CD8-positive, alpha-beta memory T cell (primary cell): ENCODE results near the gene SF1. TPM values are rescaled to one million over a fixed set of nuclear protein-coding genes. Genes with fewer than 3 reads are reported as not detected.

Source experiments
- CTCF ChIA-PET: fragments of 350-600 bp; sonication (Branson Sonifier 250); formaldehyde crosslinking; loops from one replicate; lab custom pipeline; 2021; ENCODE audit warnings: antibody characterized with exemption; lab: Charles Lee
- POLR2A ChIA-PET: fragments of 350-600 bp; sonication (Branson Sonifier 250); formaldehyde crosslinking; loops from one replicate; lab custom pipeline; 2021; ENCODE audit warnings: antibody characterized with exemption; lab: Charles Lee
- DNase-seq, 5 donors: peaks; one replicate each; pipeline versions ENCODE4 v3.0.0 to v3.0.0-alpha.2; 2020 to 2022; ENCODE audit warnings: mixed read lengths in 1 of 5
- H3K27ac ChIP-seq: one replicate; pipeline ENCODE4 v1.7.0; 2013; ENCODE audit warnings: low read depth, mild to moderate bottlenecking, low read length, moderate library complexity
- H3K27me3 ChIP-seq: 2 replicates; pipeline ENCODE4 v1.7.0; 2013; ENCODE audit warnings: low read length, mild to moderate bottlenecking; ENCODE audit not compliant: insufficient read depth, poor library complexity, severe bottlenecking
- H3K36me3 ChIP-seq: 2 replicates; pipeline ENCODE4 v1.7.0; 2013; ENCODE audit warnings: mild to moderate bottlenecking, low read length, moderate library complexity; ENCODE audit not compliant: insufficient read depth
- H3K4me1 ChIP-seq: 2 replicates; pipeline ENCODE4 v1.7.0; 2013; ENCODE audit warnings: mild to moderate bottlenecking, low read length, moderate library complexity; ENCODE audit not compliant: insufficient read depth
- H3K4me3 ChIP-seq: 2 replicates; pipeline ENCODE4 v1.7.0; 2013; ENCODE audit warnings: mild to moderate bottlenecking, low read length
- H3K9me3 ChIP-seq: 2 replicates; pipeline ENCODE4 v1.7.0; 2013; ENCODE audit warnings: mild to moderate bottlenecking, low read length
- H3K27ac Mint-ChIP-seq, 8 donors: one replicate each; pipeline ENCODE4 v1.8.0; 2020 to 2021; ENCODE audit warnings: mixed read lengths in 8 of 8, mild to moderate bottlenecking in 6 of 8, inconsistent platforms in 3 of 8, moderate library complexity in 3 of 8
- H3K27me3 Mint-ChIP-seq, 2 donors: one replicate each; pipeline ENCODE4 v1.8.0; 2020 to 2021; ENCODE audit warnings: mixed read lengths in 2 of 2, mild to moderate bottlenecking in 1 of 2, moderate library complexity in 1 of 2
- H3K36me3 Mint-ChIP-seq, 3 donors: one replicate each; pipeline ENCODE4 v1.8.0; 2020 to 2021; ENCODE audit warnings: mixed read lengths in 3 of 3, inconsistent platforms in 1 of 3, mild to moderate bottlenecking in 1 of 3
- H3K4me1 Mint-ChIP-seq, 3 donors: one replicate each; pipeline ENCODE4 v1.8.0; 2020 to 2021; ENCODE audit warnings: mixed read lengths in 3 of 3, inconsistent platforms in 1 of 3, mild to moderate bottlenecking in 1 of 3
- H3K4me3 Mint-ChIP-seq, 7 donors: one replicate each; pipeline ENCODE4 v1.8.0; 2020 to 2021; ENCODE audit warnings: mixed read lengths in 7 of 7, mild to moderate bottlenecking in 6 of 7, moderate library complexity in 4 of 7, inconsistent platforms in 2 of 7
- H3K9me3 Mint-ChIP-seq, 5 donors: one replicate each; pipeline ENCODE4 v1.8.0; 2020 to 2022; ENCODE audit warnings: mixed read lengths in 5 of 5, mild to moderate bottlenecking in 3 of 5, moderate library complexity in 2 of 5, inconsistent platforms in 1 of 5
- polyA plus RNA-seq: library from polyadenylated mRNA; unstranded; fragments of 300-500 nt; fragmentation: Illumina TruSeq; gene quantifications from one replicate; pipeline ENCODE4 v1.2.3, GENCODE V29; 2021
- total RNA-seq, 2 experiments: library from RNA; stranded (reverse); gene quantifications; one replicate each; pipeline ENCODE4 v1.2.3, GENCODE V29; 2021

Gene SF1
- total and polyA plus RNA-seq, 3 experiments from 2014 or later, result 176 to 423 (median 403) TPM

GRCh38 chr11:64734811-64735724 is 43.3 kb downstream of the SF1 start:
- Histone ChIP-seq H3K9me3 (no peaks in the 10 kb centered on the region), H3K27me3 (no peaks in the 10 kb centered on the region), H3K4me3 (no peak overlapping the region), H3K4me1 (no peaks in the 10 kb centered on the region), H3K36me3 (peaks cover 47% of the 10 kb centered on the region), H3K27ac (no peak overlapping the region)
- H3K27me3 Mint-ChIP-seq, result peaks cover 0 to 1% of the 10 kb centered on the region in 2 donors
- CTCF ChIA-PET, result interaction anchor here (1.4 to 2.2 kb wide), 2 partner anchors 17 to 46 kb away, joined by 3 to 6 read pairs; no protein-coding TSS in a partner anchor
- H3K4me3 Mint-ChIP-seq, result peak overlapping the region in 1 of 7 donors; percentile 30
- H3K36me3 Mint-ChIP-seq, result peaks cover 4 to 85% (median 22%) of the 10 kb centered on the region in 3 donors
- H3K4me1 Mint-ChIP-seq, result peaks cover 21 to 43% (median 23%) of the 10 kb centered on the region in 3 donors
- peak overlapping the region in 4 of 8 donors; percentile 29 to 52 (median 44) for H3K27ac Mint-ChIP-seq
- DNase-seq, result no peak
- H3K9me3 Mint-ChIP-seq, result no peaks in the 10 kb centered on the region
- POLR2A ChIA-PET, result interaction anchor here (1.7 kb wide), 1 partner anchor 7 kb away, joined by 5 read pairs; no protein-coding TSS in a partner anchor

GRCh38 chr11:64731601-64732000 is 46.7 kb downstream of the SF1 start:
- H3K9me3 Mint-ChIP-seq, result peaks cover 0 to 2% (median 0%) of the 10 kb centered on the region in 5 donors

DNA sequence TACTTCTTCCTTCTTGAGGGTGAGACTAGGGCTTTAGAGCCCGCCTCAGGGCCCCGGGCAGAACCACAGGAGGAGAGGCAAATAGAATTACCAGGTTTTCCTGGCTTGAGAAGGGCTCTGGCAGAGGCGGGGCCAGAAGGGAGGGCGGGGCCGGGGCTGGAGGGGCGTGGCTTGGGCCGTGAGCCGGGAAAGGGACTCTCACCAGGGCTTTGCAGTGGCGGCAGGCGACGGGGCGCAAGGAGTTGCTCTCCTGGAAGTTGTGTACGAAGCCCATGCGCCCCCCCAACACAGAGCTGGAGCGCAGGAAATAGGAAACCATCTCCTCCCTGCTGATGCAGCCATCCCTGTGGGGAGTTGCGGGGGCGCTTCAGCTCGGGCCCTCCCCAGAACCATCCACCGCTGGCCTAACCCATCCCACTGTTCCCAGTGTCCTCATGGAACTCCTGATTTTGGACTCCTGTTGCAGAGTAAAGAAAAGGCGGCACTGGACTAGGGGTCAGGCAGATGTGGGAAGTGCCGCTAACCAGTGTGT is 48.4 kb downstream of the SF1 start:
- Mint-ChIP-seq H3K36me3 (peaks cover 4 to 72% (median 24%) of the 10 kb centered on the region in 3 donors), H3K27me3 (no peaks in the 10 kb centered on the region), H3K4me3 (no peak overlapping the region), H3K4me1 (peaks cover 14 to 23% (median 20%) of the 10 kb centered on the region in 3 donors), H3K9me3 (peaks cover 0 to 2% (median 0%) of the 10 kb centered on the region in 5 donors), H3K27ac (peak overlapping the region in 3 of 8 donors; percentile 12 to 78 (median 70))
- Histone ChIP-seq H3K27ac (no peak overlapping the region), H3K27me3 (no peaks in the 10 kb centered on the region), H3K4me1 (no peaks in the 10 kb centered on the region), H3K36me3 (peaks cover 29% of the 10 kb centered on the region), H3K4me3 (no peak overlapping the region), H3K9me3 (no peaks in the 10 kb centered on the region)
- DNase-seq, result no peak
- ChIA-PET POLR2A (no interaction called here), CTCF (interaction anchor here (0.9 kb wide), 2 partner anchors 12 to 13 kb away, joined by 3 read pairs; no protein-coding TSS in a partner anchor)

More at GRCh38 chr11:64731601-64732000, 46.7 kb downstream of the SF1 start:
- Mint-ChIP-seq H3K4me1 (peaks cover 15 to 24% (median 20%) of the 10 kb centered on the region in 3 donors), H3K4me3 (no peak overlapping the region), H3K27me3 (peaks cover 0 to 1% of the 10 kb centered on the region in 2 donors), H3K27ac (peak overlapping the region in 1 of 8 donors; percentile 18), H3K36me3 (peaks cover 4 to 85% (median 26%) of the 10 kb centered on the region in 3 donors)
- H3K27ac ChIP-seq, result no peak overlapping the region
- ChIA-PET POLR2A (no interaction called here), CTCF (no interaction called here)
- peaks cover 45% of the 10 kb centered on the region for H3K36me3 ChIP-seq
- DNase-seq, result no peak
- no peak overlapping the region for H3K4me3 ChIP-seq
- H3K27me3 ChIP-seq, result no peaks in the 10 kb centered on the region
- no peaks in the 10 kb centered on the region for H3K9me3 ChIP-seq
- no peaks in the 10 kb centered on the region for H3K4me1 ChIP-seq

DNA sequence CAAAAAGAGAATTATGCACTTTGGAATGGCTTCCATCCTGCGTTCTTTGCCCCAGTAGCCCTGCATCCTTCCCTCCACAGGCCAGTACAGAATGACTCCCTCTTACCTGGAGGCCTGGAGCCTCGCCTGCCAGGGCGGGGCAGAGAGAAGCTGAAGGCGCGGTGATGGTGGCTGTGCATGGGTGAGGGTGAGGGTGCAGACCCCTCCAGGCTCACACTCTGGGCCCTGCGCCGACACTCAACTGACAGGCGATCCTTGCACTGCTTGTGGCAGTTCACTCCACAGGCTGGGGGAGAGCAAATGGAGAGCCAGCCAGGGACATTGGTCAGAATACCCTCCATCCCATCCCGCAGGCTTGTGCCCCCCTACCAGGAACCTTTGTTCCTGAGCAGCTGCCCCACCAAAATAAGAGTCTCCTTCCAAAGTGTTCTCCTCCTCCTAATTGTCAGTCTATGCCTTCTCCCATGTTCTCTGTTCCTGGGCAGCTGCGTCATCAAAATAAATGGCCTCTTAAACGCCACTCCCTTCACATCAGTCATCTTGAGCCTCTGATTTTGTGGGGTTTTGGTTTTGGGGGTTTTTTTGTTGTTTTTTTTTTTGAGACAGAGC is 49.5 kb downstream of the SF1 start:
- H3K9me3 ChIP-seq, result no peaks in the 10 kb centered on the region
- H3K27ac ChIP-seq, result no peak overlapping the region
- Mint-ChIP-seq H3K9me3 (peaks cover 0 to 2% (median 0%) of the 10 kb centered on the region in 5 donors), H3K4me1 (peaks cover 13 to 27% (median 26%) of the 10 kb centered on the region in 3 donors), H3K36me3 (peaks cover 4 to 63% (median 20%) of the 10 kb centered on the region in 3 donors), H3K27me3 (no peaks in the 10 kb centered on the region), H3K4me3 (no peak overlapping the region), H3K27ac (no peak overlapping the region)
- H3K36me3 ChIP-seq, result peaks cover 22% of the 10 kb centered on the region
- H3K27me3 ChIP-seq, result no peaks in the 10 kb centered on the region
- DNase-seq, result no peak
- peaks cover 2% of the 10 kb centered on the region for H3K4me1 ChIP-seq
- CTCF ChIA-PET, result interaction anchor here (0.9 kb wide), 1 partner anchor 14 kb away, joined by 3 read pairs; no protein-coding TSS in a partner anchor
- no peak overlapping the region for H3K4me3 ChIP-seq
- POLR2A ChIA-PET, result interaction anchor here (0.6 kb wide), 2 partner anchors 10 to 21 kb away, joined by 4 to 5 read pairs; no protein-coding TSS in a partner anchor

DNA sequence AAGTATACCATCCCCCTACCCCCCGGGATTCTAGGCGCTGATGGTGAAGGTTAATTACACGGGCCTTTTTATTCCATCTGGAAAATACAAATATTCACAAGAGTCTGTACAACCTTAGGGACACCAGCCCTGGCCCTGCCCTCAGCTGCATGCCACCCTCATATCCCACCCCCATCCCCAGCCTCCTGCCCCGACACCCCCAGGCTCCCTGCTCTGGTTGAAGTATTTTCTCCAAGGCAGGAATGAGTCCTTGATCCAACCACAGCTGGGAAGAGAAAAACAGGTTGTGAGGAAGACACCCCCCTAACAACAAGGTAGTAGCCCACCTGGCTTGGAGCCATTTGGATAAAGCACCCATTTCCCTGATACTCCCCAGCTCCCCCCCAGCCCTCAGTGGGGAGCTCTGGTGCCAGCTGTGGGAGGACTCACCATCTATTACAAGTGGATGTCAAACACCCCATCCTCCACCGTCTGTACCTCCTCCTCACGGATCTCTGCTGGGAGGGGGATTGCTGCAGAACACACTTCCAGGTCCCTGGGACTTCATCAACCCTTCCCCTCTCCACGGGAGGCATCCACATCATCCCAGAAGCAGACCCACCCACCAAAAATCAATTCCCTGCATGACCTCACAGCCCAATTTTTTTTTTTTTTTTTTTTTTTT is 51.3 kb downstream of the SF1 start:
- Histone ChIP-seq H3K36me3 (peaks cover 21% of the 10 kb centered on the region), H3K9me3 (no peaks in the 10 kb centered on the region), H3K27ac (no peak overlapping the region), H3K4me3 (no peak overlapping the region), H3K27me3 (peaks cover 5% of the 10 kb centered on the region), H3K4me1 (peaks cover 6% of the 10 kb centered on the region)
- H3K27ac Mint-ChIP-seq, result peak overlapping the region in 3 of 8 donors; percentile 63 to 70 (median 66)
- H3K9me3 Mint-ChIP-seq, result peaks cover 0 to 2% (median 0%) of the 10 kb centered on the region in 5 donors
- peaks cover 3 to 6% of the 10 kb centered on the region in 2 donors for H3K27me3 Mint-ChIP-seq
- no peak for DNase-seq
- ChIA-PET POLR2A (interaction anchor here (0.8 to 1.0 kb wide), 2 partner anchors 13 to 341 kb away, joined by 3 to 6 read pairs; no protein-coding TSS in a partner anchor), CTCF (no interaction called here)
- H3K36me3 Mint-ChIP-seq, result peaks cover 4 to 49% (median 16%) of the 10 kb centered on the region in 3 donors
- H3K4me1 Mint-ChIP-seq, result peaks cover 11 to 24% (median 20%) of the 10 kb centered on the region in 3 donors
- H3K4me3 Mint-ChIP-seq, result no peak overlapping the region

DNA sequence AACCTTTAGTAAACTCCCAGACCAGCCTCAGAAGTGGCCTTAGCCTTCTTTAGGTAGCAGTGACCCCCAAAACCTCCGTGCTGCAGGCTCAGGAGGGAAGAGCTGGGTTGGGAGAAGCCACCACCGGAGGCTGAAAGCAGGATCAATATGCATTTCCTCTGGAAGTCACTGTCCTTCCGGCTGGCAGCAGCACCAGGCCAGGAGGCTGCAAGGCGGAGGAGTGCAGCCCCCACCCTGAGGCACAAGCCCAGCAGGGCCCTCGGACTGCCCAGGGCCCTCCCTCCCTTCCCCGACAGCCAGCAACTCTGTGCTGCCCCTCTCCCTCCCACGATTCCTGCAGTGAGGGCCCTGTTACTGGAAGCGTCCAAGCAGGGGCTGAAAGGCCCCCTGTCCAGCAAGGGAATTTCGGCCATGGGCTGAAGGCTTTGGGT is 52.1 kb downstream of the SF1 start:
- no peak overlapping the region for H3K4me3 Mint-ChIP-seq
- no peaks in the 10 kb centered on the region for H3K9me3 ChIP-seq
- peaks cover 4 to 41% (median 9%) of the 10 kb centered on the region in 3 donors for H3K36me3 Mint-ChIP-seq
- H3K27ac ChIP-seq, result no peak overlapping the region
- H3K27me3 ChIP-seq, result peaks cover 6% of the 10 kb centered on the region
- no peak for DNase-seq
- H3K36me3 ChIP-seq, result peaks cover 14% of the 10 kb centered on the region
- peak overlapping the region in 1 of 8 donors; percentile 66 for H3K27ac Mint-ChIP-seq
- H3K9me3 Mint-ChIP-seq, result peaks cover 0 to 2% (median 0%) of the 10 kb centered on the region in 5 donors
- no peak overlapping the region for H3K4me3 ChIP-seq
- H3K4me1 ChIP-seq, result peaks cover 6% of the 10 kb centered on the region
- CTCF ChIA-PET, result interaction anchor here (0.6 to 1.2 kb wide), 2 partner anchors 26 to 38 kb away, joined by 3 read pairs; no protein-coding TSS in a partner anchor
- H3K27me3 Mint-ChIP-seq, result peaks cover 7 to 12% of the 10 kb centered on the region in 2 donors
- peaks cover 11 to 20% (median 16%) of the 10 kb centered on the region in 3 donors for H3K4me1 Mint-ChIP-seq
- POLR2A ChIA-PET, result interaction anchor here (1.0 kb wide), 1 partner anchor 13 kb away, joined by 3 read pairs; no protein-coding TSS in a partner anchor
